Inflammatory macrophage (primary cell): ENCODE measurements around the gene XYLB.
A peak's percentile ranks its signal among the peaks of the same experiment; 100 is the strongest.

Source experiments
- DNase-seq, 2 donors: peaks; one replicate each; pipeline ENCODE4 v3.0.0-alpha.2; 2020 to 2022

XYLB gene

DNA sequence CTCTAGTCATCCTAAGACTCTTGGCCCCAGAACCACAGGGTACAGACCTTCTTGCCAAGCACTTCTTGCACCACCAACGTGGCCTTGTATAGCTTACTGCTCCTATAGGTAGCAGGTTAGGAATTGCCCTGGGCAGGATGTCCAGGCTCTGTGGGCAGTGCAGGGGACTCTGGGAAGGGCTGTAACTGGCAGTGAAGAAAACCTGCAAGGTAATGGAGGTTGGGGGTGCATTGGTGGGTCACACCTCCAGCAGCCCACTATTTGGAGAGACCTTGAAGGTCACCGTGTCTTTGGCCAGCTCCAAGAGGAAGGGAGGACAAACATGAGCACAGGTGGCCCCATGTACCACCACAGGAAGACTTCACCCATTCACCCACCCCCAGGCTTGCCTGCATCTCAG lies 21.3 kb upstream of the XYLB start:
- no peak for DNase-seq

DNA sequence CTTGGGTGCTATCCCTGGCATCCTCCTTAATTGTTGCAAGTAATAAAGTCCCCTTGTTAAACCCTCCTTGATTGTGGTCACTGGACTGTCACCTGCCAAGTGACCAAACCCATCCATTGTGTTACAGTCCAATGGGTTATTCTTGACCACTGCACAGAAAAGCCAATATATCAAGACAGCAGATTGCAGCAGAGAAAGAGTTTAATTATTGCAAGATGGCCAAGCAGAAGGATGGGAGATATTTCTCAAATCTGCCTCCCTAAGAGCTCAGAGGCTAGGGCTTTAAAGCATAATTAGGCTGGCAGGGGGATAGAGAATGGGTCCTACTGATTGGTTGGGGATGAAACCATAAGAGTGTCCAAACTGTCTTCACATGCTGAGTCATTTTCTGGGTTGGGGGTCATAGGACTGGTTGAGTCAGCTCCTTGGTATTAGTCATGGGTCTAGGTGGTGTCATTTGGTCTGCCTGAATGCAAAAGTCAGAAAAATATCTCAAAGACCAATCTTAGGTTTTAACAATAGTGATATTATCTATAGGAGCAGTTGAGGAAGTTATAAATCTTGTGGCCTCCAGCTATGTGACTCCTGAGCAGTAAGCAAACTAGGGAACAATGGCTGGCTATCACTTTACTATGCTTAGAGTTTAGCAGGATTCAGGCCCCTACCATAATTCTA lies 19.1 kb upstream of the XYLB start:
- DNase-seq: peak; percentile 40 to 56

- DNase-seq: no peak
These were observed 15.1 kb upstream of the XYLB start for GRCh38 chr3:38331257-38332022.

- peak in 1 of 2 donors; percentile 55 for DNase-seq
These were observed 14.4 kb upstream of the XYLB start for GRCh38 chr3:38332201-38332600.

DNA sequence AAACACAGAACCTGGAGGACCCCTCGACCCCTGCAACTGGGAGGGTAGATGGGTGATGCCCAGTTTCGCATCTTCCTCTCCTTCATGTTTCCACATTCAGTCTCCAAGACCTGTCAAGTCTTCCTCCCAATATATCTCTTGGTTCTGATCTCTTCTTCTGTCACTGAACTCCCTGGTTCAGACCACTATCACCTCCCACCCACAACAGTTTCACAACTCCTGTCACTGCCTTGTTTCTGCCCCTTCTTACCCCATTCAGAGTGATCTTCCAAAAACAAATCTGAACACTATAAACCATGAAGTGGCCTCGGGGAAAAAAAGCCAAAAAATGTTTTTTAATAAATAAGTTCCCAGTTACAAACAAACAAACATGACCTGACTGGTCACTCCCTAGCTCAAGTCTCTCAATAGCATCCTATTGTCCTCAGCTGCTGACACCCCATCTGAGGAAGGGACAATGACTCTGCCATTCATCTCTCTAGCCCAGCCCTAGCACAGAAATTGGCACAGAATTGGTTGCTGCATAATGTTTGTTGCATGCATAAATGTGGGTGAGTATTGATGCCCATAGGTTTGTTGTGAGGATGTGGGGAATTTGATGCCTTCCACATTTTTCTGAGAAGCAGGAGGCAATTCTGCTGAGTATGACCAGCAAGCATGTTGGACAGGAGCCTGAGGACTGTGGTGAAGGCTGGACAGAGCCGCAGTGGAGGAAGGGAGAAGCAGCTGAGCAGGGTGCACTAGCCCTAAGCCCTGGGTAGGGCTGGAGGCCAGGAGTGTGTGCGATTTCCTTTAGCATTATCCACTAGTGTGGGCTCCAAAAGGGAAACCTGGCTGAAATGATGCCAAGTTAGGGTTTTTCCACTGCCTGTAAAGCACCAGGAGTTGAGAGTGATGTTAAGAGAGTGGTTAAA lies 12.2 kb upstream of the XYLB start:
- DNase-seq: no peak

DNA sequence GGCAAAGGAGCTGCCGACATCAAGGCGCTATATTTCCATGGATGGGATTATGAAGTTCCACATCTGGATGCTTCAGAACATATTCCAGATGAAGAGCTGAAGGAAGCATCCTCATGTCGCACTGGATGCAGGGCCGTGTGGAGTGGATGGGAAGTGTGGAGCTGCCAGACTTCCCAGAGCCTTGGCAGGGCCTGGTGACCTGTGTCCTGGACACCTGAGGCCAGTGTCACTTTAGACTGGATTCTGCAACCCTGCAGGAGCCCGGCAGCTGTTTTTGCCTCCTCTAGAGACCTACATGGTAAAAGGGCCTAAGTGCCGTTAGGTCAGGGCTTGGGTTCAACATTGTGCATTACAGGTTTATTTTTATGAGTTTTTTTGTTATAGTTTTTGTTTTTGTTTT lies 11.3 kb upstream of the XYLB start:
- DNase-seq: no peak

GRCh38 chr3:38337703-38338102 lies 8.9 kb upstream of the XYLB start:
- no peak for DNase-seq

DNA sequence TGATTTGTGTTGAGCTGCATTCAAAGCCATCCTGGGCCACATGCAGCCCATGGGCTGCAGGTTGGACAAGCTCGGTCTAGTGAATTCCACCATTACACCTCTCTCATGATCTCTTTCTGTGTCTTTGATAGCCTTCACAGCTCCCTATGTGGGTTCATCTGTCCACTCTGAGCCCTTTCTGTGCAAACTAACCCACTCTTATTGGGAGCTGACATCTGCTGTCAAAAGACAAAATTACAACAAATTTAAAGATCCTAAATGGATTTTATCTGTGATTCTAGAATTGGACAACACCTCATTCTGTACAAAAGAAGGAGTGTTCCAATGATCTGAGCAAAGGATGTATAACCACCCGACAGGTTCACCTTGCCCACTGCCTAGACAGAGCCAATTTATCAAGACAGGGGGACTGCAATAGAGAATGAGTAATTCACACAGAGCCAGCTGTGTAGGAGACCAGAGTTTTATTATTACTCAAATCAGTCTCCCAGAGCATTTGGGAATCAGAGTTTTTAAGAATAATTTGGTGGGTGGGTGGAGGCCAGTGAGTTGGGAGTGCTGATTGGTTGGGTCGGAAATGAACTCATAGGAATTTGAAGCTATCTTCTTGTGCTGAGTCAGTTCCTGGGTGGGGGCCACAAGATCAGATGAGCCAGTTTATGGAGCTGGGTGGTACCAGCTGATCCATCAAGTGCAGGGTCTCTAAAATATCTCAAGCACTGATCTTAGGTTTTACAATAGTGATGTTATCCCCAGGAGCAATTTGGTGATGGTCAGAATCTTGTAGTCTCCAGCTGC lies 2.6 kb upstream of the XYLB start:
- no peak for DNase-seq

- no peak for DNase-seq
These were observed 552 bp upstream of the XYLB start for GRCh38 chr3:38345879-38346586.

DNA sequence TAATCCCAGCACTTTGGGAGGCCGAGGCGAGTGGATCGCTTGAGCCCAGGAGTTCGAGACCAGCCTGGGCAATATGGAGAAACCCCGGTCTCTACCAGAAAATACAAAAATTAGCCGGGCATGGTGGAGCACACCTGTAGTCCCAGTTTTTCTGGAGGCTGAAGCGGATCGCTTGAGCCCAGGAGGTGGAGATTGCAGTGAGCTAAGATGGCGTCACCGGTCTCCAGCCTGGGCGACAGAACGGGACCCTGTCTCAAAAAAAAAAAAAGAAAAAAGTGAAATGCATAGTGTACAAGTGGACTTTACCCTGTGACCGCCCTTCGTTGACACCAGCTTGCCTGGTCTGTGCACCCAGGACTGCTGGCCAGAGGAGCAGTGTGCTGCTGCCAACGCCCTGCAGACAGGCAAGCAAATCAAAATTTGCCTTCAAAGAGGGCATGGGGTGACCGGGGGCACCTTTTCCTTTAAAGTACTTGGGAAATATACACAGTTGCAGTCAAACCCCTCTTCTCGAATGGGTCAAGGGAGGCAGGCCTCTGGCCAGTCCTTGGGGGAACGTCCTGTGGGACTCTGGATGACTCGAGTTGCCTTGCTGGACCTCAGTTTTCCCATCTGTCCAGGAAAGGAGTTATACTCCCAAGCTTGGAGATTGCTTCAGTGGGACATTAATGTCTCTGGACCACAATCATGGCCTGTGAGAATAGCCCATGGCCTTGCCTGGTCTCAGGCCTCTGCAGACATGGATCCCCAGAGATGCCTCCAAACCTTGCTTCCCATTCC lies 1.0 kb downstream of the XYLB start:
- DNase-seq: no peak

GRCh38 chr3:38348903-38349302 lies 2.3 kb downstream of the XYLB start:
- peak; percentile 85 to 89 for DNase-seq

- no peak for DNase-seq
These were observed 3.2 kb downstream of the XYLB start for GRCh38 chr3:38349684-38350359.

DNA sequence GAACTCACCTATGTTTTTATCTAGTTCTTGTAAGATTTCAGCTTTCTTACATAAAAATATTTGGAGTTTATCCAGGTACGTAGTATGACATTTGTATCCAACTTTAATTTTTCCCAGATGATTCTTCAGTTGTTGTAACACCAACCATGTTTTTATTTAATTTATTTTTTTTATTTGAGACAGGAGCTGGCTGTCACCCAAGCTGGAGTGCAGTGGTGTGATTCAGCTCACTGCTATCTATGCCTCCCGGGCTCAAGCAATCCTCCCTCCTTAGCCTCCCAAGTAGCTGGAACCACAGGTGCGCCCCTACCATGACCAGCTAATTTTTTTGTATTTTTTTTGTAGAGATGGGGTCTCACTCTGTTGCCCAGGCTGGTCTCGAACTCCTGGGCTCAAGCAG lies 6.6 kb downstream of the XYLB start:
- no peak for DNase-seq

DNA sequence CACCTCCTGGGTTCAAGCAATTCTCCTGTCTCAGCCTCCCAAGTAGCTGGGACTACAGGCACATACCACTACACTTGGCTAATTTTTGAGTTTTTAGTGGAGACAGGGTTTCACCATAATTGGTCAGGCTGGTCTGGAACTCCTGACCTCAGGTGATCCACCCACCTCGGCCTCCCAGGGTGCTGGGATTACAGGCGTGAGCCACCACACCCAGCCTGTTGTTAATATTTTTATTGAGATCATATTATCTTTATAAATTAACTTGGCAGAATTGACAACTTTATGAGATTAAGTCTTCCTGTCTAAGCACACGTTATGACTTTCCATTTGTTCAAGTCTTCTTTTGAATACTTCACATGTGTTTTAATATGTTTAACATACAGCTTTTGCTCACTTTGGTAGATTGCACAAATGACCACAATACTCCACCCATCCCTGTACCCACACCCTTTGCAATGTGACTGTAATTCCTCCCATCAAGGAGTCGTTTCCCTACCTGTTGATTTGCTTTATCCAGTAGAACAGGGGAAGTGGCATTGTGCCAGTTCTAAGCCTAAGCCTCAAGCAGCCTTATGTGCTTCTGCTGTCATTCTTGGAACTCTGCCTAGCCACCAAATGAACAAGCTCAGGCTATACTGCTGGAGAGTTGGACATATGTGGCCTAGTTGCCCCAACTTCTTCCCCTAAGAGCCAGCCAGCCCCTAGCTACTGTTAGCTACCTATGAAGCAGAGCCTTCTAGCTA lies 8.2 kb downstream of the XYLB start:
- DNase-seq: no peak

GRCh38 chr3:38359038-38359437 lies 12.5 kb downstream of the XYLB start:
- DNase-seq: no peak

DNA sequence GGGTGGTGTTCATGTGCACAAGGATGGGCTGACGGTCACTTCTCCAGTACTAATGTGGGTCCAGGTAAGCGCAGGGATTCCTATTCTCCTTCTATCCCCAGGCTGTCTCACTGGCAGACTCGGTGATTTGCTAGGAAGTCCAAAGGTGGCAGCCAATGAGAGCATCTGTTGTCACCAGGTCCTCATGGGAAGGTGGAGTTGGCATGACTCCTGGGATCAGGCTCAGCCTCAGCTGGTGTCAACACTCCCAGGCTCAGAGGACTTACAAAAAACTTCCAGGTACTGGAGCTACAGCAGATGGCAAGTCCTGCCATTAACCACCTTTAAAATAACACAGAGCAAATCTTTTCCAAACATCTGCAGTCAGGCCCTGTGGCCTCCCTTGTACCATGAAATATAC lies 13.8 kb downstream of the XYLB start:
- no peak for DNase-seq

GRCh38 chr3:38361496-38361895 lies 14.9 kb downstream of the XYLB start:
- DNase-seq: no peak

- no peak for DNase-seq
These were observed 16.2 kb downstream of the XYLB start for GRCh38 chr3:38362825-38363224.

GRCh38 chr3:38364721-38365400 lies 18.3 kb downstream of the XYLB start:
- DNase-seq: no peak
